Glomerular visceral epithelial cell (primary cell): ENCODE measurements around the gene AAR2.

Source experiments
- DNase-seq: peaks from one replicate; pipeline ENCODE4 v3.0.0-alpha.2; 2016; ENCODE audit errors: extremely low spot score

AAR2 gene

DNA sequence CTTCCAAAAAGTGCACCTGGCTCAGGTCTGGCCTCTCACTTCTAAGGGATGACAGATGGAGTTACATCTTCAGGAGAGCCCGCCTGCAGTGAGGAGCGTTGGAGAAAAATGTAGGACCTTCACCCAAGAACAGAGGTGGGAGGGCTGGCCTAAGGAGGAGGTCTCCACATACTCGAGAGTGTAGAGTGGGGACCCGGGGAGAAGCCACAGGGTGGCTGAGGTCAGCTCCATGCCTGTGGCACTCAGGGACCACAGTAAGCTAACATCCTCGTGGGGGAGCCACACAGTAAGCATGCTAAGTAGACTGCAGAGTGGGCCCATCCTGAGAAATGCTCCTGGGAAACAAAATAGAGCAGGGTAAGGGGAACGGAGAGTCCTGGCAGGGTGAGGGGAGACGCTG is 24.0 kb downstream of the AAR2 start:
- DNase-seq = no peak

DNA sequence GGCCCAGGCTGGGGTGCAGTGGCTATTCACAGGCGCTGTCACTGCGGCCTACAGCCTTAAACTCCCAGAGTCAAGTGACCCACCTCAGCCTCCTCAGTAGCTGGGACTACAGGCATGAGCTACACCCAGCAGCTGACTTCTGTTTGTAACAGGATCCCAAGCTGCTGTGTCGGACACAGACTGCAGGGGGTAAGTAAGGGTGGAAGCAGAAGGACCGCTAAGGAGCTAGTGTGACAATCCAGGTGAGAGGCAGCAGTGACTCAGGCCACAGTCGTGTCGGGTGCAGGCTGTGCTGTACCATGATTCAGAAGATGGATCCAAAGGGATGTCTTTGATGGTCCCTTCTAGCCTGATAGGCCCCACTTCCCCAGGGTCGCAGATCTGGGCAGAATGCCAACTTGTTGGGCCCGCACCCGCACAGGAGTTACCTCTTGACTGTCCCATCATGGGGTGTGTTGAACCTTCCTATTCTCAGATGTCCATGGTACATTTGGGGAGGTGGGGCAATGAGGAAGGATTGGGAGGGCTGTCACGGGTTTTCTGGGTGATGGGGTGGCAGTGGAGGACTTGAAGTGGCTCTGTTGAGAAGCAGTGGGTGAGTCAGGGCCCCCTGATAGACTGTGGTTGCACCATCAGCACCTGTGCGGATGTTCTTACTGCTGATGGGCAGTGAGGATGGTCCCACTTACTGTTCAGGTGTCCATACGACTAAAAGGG is 25.3 kb downstream of the AAR2 start:
- DNase-seq = no peak

DNA sequence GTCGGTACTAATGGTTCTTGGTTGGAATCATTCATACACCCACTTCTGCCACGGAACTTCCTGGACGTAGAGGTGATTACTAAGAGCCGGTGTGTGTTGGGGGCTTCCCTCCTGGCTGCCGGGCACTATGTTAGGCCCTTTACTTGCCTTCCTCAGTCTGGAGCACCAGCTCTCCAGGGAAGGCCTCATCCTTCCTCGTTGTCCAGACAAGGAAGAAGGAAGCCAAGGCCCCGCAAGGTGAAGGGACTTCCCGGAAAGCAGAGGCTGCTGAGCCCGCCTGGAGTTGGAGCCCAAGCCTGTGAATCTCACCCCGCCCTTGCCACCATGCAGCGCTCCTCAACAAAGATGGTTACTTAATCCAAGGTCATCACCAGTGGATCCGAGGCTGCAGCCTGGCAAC is 26.2 kb downstream of the AAR2 start:
- DNase-seq = no peak

DNA sequence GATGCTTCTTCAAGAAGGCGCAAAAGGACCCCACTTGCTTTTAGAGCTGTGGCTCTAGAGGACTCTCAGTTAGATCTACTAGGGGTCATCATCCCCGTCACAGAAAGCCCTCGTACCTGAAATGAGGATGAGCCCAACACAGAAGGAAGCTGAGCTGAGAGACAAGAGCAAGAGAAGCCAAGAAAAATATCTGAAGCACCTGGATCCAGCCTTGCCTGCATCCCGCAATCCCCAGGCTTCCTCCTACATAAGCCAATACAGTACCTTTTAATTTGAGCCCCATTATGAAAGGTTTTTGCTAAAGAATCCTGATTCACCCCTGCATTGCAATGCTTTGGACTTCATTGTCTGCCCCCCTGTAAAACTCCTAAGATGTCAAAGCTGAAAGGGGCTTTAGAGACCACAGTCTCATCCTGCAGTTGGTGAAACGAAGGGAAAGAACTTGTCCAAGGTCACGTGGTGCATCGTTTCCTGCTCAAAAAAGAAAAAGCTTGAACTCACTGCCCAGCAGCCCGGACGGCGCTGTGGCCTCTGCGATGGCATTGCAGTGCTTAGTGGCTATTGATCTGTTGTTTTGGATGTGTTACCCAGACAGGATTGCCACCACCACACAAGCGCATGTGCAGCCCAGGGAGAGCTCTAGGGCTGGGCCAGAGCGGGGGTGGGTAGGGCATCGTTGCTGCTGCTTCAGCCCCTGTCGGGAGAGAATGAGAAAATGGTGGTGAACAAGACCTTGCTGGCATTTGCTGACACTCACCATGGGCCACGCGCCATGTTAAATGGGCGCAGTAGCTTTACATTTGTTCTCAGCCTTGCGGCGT is 28.4 kb downstream of the AAR2 start:
- no peak for DNase-seq

DNA sequence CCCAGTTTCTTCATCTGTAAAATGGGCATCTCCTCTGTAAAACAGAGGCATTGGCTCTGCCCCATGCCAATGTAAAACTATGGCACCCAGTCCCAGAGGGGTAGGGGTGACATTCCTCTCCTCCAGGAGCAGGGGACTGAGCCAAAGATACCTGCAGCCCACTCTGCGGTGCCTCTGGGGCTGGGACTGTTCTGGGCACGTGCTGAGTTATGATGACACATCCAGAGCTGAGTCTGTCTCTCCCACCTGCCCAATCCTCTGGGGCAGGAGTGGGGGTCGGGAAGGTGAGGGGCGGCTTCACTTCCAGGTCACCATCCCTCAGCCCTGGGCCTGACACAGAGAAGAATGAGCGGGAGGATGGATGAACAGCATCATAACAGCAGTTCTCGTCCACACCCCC is 29.9 kb downstream of the AAR2 start:
- DNase-seq = no peak

DNA sequence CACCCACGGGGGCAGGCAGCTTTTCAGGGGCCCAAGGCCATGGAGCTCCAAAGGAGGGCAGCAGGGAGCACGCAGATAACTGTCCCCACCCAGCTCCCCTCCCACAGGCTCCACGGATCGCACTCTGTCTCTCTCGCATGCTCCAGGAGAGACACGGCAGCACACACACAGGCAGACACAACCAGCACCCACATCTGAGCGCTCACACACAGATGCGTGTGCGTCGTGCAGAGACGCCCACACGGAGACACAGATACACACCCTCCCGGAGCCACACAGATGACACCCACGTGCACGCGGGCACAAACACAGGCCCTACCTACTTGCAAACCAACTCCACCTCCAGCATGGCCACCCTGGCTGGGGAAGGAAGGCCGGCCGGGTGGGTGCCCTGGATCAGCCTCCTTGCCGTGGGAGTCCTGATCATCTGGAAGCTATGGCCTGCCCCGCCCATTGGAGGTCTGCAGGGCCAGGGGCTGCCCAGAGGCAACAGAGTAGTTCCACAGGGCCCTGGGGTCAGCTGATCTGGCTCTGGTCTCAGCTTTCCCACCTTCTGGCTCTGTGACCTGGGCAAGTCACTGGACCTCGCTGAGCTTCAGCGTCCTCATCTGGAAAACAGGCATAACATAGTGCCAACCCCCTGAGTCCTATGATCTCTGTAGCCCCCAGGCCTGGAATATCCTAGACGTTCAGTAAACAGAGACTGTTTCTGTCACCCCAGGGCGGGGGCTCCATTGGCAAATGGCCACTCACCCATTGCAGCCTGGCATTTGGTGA is 31.5 kb downstream of the AAR2 start:
- DNase-seq = no peak

DNA sequence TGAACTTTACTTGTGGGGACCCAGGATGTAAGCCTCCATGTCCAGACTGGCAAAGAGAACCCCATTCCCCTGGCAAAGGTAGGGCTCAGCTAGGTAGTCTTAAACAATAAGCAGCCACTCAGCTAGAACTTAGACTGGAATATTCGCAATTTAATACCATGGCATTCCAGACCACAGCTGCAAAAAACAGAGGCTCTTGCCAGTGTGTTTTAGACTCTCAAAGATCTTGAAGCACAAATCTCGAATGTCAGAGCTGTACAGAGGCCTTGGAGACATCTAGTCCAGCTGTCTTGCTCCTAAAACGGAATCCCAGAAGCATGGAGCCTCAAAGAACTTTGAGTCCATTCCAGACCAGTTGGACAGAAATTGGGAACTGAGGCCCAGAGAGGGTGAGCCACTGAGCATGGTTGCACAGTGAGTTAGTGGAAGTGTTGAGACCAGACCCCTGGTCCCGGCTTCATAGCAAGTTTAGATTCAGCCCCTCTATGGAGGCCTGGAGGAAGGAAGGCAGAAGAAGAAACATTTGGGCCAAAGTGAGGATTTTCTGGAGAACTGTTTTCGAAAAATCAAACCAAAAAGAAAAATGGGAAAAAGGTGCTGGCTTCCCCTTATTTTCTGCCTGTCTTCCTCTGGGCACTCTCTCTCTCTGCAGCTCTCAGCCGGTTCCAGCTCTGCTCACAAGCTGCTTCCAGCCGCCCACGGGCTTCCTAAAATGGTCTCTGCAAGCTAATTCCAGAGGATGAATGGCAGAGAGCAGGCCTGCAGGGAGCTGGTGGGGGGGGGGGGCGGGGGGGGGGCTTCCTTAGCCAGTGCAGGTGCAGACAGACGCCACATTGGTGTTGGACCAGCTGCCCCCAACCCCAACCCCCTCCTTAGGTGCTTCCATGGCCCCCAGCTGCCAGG is 32.4 kb downstream of the AAR2 start:
- no peak for DNase-seq

DNA sequence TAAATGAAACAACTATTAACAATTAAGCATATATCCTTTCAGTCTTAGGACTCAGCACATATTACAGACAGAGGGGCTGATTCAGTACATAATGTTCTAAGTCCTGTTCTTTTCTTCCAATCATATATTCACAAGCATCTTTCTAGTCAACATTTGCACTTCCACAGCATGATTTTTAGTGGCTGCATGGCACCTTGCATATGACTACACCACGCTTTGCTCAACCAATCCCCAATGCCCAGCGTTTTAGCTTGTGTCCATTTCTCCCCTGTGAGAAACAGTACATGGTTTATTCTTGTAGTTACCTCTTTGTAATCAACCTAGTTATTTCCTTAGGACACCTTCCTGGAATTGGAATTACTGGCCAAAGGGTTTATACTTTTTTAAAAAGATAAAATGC is 33.2 kb downstream of the AAR2 start:
- no peak for DNase-seq

DNA sequence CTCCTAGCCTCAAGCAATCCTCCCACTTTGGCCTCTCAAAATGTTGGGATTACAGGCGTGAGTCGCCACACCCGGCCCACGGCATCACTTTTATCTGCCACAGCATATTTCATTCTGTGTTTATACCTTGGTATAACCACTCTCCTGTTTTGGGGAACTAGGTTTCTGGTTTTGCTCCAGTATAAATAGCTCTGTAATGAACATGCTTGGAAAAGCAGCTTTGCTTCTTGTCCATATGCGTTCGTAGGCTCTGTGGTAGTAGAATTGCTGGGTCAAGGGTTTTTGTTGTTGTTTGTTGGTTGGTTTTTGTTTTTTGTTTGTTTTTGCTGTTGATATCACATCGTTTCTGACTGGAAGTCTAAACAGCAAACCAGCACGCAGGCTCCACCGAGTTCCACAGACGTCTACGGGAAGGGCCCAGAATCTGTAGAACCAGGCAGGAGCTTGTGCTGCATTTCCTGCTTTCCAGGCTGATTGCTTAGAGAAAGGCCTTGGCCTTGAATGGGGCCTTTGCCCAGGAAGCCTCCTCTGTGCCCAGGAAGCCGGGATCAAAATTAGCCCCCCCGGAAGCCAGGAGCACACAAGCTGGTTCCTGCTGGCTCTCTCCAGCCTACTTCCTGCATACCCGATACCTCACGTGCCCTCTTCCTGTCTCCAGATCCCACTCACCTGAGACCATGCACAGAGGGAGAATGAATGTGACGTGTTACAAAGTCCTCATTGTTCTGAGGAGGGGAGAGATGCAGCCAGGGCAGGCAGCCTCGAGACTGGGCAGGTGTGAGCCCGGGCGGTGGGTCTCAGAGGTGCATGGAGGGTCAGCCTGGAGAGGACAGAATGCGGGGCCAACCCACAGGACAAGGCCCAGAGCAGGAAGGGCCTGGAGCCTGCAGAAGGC is 34.7 kb downstream of the AAR2 start:
- no peak for DNase-seq

DNA sequence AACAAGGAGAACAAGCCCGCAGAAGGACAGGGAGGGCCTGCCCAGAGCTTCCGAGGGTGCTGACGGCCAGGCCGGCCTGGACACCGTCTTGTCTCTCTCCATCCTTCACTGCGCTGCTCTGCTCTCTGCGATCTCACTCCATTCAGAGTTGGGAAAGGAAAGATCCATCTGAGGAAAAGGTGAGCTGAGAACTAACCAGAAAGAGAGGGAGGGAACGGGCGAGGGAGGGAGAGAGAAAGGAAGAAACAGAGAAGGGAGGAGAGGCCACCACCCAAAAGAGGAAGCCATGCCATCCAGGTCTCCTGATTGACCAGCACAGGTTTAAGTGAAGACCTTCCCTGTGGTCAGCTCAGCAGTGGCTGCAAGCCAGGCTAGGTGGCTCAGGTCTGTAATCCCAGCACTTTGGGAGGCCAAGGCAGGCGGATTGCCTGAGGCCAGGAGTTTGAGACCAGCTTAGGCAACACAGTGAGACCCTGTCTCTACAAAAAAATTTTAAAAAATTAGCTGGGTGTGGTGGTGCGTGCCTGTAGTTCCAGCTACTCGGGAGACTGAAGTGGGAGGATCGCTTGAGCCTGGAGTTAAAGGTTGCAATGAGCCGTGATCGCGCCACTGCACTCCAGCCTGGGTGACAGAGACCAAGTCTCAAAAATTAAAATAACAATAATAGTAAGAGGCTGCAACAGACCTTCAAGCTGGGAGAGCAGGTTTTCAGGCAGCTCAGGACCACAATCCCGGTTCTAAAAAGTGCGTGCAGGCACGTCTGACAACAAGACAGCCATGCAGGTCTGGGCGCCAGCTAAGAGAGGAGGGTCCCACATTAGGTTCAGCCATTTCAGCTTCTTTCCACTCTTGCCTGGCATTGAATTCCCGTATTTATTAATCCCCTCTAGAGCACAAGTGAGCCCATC is 35.6 kb downstream of the AAR2 start:
- DNase-seq = no peak

DNA sequence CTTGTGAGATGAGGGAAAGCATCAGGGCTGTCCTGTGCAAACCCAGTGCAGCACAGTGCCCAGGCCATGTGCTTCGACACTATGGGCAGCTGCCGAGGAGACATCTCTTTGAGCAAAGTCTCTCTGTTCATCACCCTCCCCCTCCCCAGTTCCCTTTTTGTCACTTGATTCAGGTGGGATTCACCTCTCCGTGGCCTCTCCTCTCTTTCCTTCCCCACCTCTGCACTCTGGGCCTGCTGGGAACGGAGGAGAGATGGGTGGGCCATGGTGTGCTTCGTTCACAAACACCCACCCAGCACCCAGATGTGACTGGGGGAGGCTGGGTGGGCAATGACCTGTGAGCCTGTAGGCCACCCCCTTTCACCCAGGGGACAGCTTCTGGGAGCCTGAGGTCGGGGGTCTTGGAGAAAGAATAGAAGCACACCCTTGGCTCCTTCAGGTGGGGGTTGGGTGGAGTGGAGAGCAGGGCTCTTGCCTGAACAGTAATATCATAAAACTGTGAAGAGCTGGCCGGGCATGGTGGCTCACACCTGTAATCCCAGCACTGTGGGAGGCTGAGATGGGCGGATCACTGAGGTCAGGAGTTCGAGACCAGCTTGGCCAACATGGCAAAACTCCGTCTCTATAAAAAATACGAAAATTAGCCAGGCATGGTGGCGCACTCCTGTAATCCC is 36.4 kb downstream of the AAR2 start:
- no peak for DNase-seq

DNA sequence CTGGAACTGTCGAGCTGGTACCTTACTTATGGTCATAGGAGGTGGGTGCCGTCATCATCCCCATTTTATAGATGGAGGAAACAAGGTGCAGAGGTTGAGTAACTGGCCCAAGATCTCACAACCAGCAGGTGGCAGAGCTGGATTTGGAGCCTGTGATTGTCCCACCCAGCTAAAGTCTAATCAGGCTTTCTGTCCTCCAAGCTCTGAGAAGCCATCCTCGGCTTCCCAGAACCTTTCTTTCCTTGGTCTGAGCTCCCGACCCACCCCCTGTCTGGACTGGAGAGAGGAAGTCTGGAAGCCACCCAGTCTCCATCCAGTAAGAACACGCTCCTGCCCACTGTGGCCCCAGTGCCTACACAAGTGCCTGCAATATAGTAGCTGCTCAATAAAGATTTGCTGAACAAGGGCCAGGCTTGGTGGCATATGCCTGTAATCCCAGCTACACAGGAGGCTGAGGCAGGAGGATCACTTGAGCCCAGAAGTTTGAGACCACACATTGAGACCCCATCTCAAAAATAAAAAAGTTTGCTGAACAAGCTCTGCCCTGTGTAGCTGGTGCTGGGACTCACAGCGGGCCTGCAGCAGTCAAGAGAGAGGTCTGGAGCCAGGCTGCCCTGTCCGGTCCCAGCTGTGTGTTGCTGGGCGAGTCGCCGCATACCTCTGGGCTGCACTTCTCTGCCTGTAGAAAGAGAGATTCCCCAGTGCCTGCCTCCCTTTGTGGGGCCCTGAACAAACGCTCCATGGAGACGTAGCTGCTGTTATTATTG is 37.3 kb downstream of the AAR2 start:
- DNase-seq = peak; percentile 21

DNA sequence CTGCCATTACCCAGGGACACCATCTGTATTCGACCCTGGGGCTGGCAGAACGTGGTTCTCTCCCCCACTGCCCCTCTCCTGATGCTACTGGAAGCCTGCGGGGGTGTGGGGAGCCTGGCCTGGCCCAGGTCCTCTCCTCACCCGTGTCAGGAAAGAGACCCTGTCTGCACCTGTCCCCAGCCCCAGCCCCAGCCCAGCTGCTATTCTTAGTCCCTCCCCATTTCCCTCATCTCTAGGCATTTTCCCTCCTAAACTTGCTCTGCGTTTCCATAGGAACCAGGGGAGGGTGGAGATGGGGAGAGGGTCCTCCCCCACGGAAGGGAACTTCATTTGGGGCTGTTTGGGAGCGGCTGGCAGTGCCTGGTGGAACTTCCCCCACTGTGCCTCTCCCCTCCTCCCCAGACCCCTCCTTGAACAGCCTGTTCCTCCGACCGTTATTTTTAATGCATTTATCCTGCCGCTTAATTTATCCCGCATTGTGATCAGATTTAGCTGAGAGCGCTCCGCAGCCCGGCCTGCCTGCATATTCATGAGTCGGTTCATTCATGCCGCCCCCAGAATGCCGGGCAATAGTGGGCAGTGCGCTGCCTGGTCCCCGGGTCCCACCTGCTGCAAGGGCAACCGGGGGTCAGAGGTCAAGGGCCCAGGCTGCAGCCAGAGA is 38.0 kb downstream of the AAR2 start:
- no peak for DNase-seq

DNA sequence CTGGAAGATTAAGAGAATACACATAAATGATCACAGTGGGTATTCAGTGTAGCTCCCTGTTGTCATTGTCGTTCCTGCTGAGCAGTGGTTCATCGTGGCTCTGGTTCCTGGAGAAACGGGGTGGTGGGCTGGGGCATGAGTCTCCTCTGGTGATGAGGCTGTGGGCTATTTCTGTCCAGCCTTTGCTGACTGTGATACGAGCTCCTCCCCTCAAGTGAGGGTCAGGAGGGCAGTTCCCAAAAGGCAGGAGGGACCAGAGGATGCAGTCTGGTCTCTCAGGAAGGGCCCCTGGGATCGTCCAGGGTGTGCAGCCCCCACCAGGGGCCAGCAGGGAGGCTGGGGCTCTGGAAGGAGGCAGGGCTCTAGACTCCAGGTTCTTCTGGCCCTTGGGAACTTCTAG is 38.7 kb downstream of the AAR2 start:
- no peak for DNase-seq

DNA sequence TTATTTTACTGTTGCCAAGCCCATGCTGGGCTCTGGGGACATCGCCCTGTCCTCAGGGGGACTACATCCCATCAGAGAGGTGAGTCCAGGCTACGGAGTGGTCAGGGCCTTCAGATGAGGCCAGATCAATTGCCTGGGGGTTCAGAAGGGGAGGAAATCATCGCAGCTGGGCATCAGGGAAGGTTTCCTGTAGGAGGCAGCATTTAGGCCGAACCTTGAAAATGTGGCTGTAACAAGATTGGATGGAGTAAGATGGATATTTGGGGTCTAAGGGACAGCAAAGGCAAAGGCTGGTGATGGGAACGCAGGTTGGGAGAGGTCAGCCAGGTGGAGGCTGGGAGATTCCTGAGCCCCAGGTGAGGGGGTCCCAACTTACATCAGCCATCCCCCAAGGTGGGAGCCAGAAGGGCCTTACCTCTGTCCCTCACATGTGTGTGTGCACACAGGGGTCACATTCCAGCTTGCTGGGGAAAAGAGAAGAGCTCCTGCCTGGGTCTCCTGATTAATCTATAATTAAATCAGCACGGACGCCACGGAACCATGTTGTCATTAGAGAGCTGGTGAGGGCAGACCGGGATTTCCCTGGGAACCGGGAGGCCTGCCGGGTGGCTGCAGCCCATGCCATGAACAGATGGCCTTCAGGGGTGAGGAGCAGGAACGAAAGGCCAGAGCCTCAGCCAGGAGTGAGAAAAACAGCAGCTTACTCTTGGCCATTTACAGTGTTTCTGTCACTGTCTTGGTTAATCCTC is 39.3 kb downstream of the AAR2 start:
- no peak for DNase-seq

DNA sequence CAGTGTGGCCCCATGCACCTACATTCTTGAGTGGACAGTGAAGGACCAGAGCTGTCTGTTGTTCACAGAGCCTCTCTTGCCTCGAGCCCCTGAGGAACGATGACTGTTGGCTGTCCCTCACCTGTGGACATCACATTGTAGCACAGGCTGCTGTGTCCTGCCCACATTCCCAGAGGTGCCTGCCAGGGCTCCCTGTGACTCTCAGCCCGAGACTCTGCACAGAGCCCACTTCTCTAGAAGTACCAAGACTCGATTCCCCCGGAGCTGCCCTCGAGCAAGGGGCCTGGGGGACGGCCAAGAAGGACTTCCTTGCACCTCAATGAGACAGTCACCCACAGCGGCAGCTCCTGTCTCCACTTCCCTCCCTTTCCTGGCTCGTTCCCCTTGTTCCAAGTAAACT is 41.3 kb downstream of the AAR2 start:
- no peak for DNase-seq

DNA sequence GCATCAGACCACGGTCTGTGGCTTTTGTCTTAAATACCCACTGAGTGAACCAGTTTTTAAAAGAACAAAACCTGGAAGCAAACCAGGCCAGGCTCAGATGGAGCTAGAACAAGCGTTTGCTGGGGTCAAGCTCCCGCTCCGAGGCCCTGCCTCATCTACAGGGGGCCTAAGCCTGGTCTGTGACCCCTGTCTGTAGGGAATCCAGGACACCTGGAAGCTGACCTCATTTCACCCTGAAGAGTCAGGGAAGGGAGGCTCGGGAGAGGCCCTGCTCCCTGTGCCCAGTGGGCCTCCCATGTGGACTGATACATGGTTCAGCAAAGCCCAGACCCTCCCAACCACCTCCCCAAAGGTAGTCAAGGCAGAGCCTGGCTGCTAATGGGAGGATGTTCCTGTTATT is 43.1 kb downstream of the AAR2 start:
- DNase-seq = no peak
